ENCODE results near the gene PKP1.
A peak's percentile ranks its signal among the peaks of the same experiment; 100 is the strongest.

Gene PKP1

GRCh38 chr1:201371276-201371675 lies 88.0 kb downstream of the PKP1 start:
- no peak for TF ChIP-seq JUND (IDR thresholded peaks at IDR 0.05; ENCODE audit: low read depth)
- in situ Hi-C loops (cut with HindIII; ENCODE audit: low pct_unique_long_range_greater_than_20kb, low sequenced_read_pairs): no loop called here
- DNase-seq (ENCODE audit: low read depth in 1 of 2, low spot score in 1 of 2): no peak

GRCh38 chr1:201371792-201372191 lies 88.5 kb downstream of the PKP1 start:
- in situ Hi-C loops (cut with HindIII; ENCODE audit: low pct_unique_long_range_greater_than_20kb, low sequenced_read_pairs): no loop called here
- no peak for TF ChIP-seq JUND (IDR thresholded peaks at IDR 0.05; ENCODE audit: low read depth)
- DNase-seq (ENCODE audit: low read depth in 1 of 2, low spot score in 1 of 2): peak in 1 of 2 experiments; percentile 30

- TF ChIP-seq JUND (IDR thresholded peaks at IDR 0.05; ENCODE audit: low read depth): no peak
- in situ Hi-C loops (cut with HindIII; ENCODE audit: low pct_unique_long_range_greater_than_20kb, low sequenced_read_pairs): no loop called here
- DNase-seq (ENCODE audit: low read depth in 1 of 2, low spot score in 1 of 2): no peak
These were observed 91.1 kb downstream of the PKP1 start for GRCh38 chr1:201374364-201374763.

GRCh38 chr1:201375169-201375568 lies 91.9 kb downstream of the PKP1 start:
- no peak for DNase-seq (ENCODE audit: low read depth in 1 of 2, low spot score in 1 of 2)
- in situ Hi-C loops (cut with HindIII; ENCODE audit: low pct_unique_long_range_greater_than_20kb, low sequenced_read_pairs): no loop called here
- no peak for TF ChIP-seq JUND (IDR thresholded peaks at IDR 0.05; ENCODE audit: low read depth)

- no peak for TF ChIP-seq JUND (IDR thresholded peaks at IDR 0.05; ENCODE audit: low read depth)
- in situ Hi-C loops (cut with HindIII; ENCODE audit: low pct_unique_long_range_greater_than_20kb, low sequenced_read_pairs): no loop called here
- peak in 1 of 2 experiments; percentile 48 for DNase-seq (ENCODE audit: low read depth in 1 of 2, low spot score in 1 of 2)
These were observed 92.8 kb downstream of the PKP1 start for GRCh38 chr1:201376107-201376463.

- DNase-seq (ENCODE audit: low read depth in 1 of 2, low spot score in 1 of 2): peak; percentile 63 to 73
- in situ Hi-C loops (cut with HindIII; ENCODE audit: low pct_unique_long_range_greater_than_20kb, low sequenced_read_pairs): no loop called here
- TF ChIP-seq JUND (IDR thresholded peaks at IDR 0.05; ENCODE audit: low read depth): no peak
These were observed 93.4 kb downstream of the PKP1 start for GRCh38 chr1:201376464-201377374.

- DNase-seq (ENCODE audit: low read depth in 1 of 2, low spot score in 1 of 2): no peak
- in situ Hi-C loops (cut with HindIII; ENCODE audit: low pct_unique_long_range_greater_than_20kb, low sequenced_read_pairs): no loop called here
- TF ChIP-seq JUND (IDR thresholded peaks at IDR 0.05; ENCODE audit: low read depth): no peak
These were observed 94.3 kb downstream of the PKP1 start, which contains the start of gene TNNT2 for GRCh38 chr1:201377611-201378092. TSS of gene TNNT2 (minus strand) at chr1:201377680. CDS start at chr1:201373254, 4,426 bp downstream.

GRCh38 chr1:201378804-201379203 lies 95.5 kb downstream of the PKP1 start:
- DNase-seq (ENCODE audit: low read depth in 1 of 2, low spot score in 1 of 2): no peak
- in situ Hi-C loops (cut with HindIII; ENCODE audit: low pct_unique_long_range_greater_than_20kb, low sequenced_read_pairs): no loop called here
- TF ChIP-seq JUND (IDR thresholded peaks at IDR 0.05; ENCODE audit: low read depth): no peak

- in situ Hi-C loops (cut with HindIII; ENCODE audit: low pct_unique_long_range_greater_than_20kb, low sequenced_read_pairs): no loop called here
- TF ChIP-seq JUND (IDR thresholded peaks at IDR 0.05; ENCODE audit: low read depth): no peak
- no peak for DNase-seq (ENCODE audit: low read depth in 1 of 2, low spot score in 1 of 2)
These were observed 96.5 kb downstream of the PKP1 start for GRCh38 chr1:201379733-201380242.

- DNase-seq (ENCODE audit: low read depth in 1 of 2, low spot score in 1 of 2): peak; percentile 71 to 95
- in situ Hi-C loops (cut with HindIII; ENCODE audit: low pct_unique_long_range_greater_than_20kb, low sequenced_read_pairs): no loop called here
- TF ChIP-seq JUND (IDR thresholded peaks at IDR 0.05; ENCODE audit: low read depth): no peak
These were observed 97.8 kb downstream of the PKP1 start for GRCh38 chr1:201381130-201381529.

Measured in T47D (cell line).